NT2/D1 (cell line): ENCODE data around the gene CHTF18.
"Not testable (repeated sequence)": the region's sequence is repeated elsewhere in the genome, so short reads cannot be mapped to it uniquely, and the experiment has no call there.

ENCODE experiments used
- YY1 ChIP-seq: IDR thresholded peaks from 2 replicates; pipeline ENCODE4 v1.6.1; 2011; ENCODE audit not compliant: insufficient read length, insufficient read depth
- ZNF274 ChIP-seq: IDR thresholded peaks from 2 replicates; pipeline ENCODE4 v1.6.1; 2011; ENCODE audit warnings: mild to moderate bottlenecking, low read depth, low read length

- TF ChIP-seq YY1, ZNF274: not testable (repeated sequence)
These were observed 48.4 kb downstream of the CHTF18 start for GRCh38 chr16:836822-837221.
